Stimulated activated CD4-positive, alpha-beta T cell treated with anti-CD3 and anti-CD28 coated beads, TNF-alpha, amount 100 ng/mL, for 4 hours (primary cell): ENCODE results near the gene GYG1.

Experiments
- DNase-seq, 3 experiments: peaks; one replicate each; pipeline ENCODE4 v3.0.0-alpha.2; 2020; ENCODE audit warnings: low read depth in 3 of 3

Gene GYG1

GRCh38 chr3:148991219-148992026 lies at the start of gene GYG1:
Gene GYG1 (plus strand): TSS chr3:148991540. CDS start chr3:148991641, 101 bp downstream.
- DNase-seq: peak; percentile 61 to 68 (median 65)

DNA sequence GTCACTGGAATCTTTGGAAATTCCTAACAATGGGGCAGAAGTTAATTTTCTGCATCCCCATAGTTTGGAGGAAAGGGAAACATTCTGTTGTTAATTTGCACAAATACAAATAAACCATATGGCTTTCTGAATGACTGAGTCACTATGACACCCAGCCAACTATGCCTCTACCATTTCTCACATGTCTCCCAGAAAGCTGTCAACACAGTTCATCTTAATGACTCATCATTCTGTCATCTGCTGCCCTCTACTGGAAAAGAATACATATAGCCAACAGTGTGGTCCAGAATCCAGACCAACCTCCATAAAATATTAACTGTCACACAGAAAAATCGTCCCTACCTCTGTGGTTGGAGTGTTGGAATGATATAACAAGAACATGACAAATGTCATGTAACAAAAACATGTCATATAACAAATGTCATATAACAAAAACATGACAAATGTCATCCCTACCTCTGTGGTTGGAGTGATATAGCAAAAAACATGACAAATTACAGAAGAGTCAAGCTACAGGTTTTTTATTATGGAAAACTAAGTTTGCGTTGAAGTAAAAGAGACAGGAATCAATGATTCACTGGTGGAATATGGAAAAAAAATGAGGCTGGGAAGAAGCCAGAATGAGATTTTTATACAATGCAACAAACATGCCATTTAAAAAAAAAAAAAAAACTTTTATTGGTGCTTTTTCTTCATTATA lies 47.7 kb upstream of the GYG1 start:
- DNase-seq: no peak

DNA sequence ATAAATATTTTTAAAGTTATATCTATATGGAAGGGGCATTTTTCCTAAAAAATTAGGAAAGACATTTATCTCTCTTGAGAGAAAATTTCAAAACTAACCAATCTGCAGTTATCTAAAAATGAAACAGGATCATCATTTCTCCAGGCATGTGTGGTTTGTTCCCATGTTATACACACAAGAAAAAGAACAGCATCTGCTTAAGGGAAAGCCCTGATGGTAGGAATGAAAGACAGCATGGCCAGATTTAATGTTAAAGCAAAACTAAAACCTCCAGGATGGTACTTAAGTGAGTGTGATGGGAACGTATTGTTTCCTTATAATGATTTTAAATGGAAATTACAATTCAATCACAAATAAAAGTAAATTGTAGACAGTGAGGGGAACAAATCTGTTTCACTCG lies 46.2 kb upstream of the GYG1 start:
- no peak for DNase-seq

DNA sequence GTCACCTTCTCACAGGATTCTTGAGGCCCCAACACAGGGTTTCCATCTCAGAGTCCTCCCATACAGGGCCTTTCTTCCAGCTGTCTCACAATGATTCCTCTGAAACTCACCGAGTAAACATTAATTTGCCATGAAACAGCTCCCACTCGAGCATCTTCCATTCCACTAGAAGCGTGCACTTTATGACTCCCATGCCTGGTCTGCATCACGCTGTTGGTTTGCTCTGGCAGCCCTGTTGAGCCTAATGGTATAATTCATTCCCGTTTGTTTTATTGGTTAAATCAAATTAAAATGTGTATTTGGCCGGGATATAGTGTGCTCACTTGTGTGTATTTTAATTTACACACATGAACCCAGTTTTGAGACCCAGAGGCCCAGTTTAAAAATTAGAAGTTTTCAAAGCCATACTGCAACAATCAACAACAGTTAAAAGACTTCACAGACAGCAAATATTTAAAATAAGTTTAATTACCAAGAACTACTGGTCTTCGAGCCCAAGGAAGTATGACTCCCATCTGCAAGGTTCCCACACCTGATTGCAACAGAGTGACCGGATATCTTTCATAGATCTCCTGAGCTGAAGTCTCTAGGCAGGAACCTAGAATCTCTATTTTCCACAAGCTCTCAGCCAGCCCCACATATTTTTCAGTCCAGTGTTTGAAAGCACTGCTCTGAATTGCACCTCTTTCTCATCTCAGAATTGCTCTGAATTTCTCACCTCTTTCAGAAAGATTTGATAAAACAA lies 42.3 kb upstream of the GYG1 start:
- DNase-seq: no peak

GRCh38 chr3:148950806-148951205 lies 40.5 kb upstream of the GYG1 start:
- DNase-seq: no peak

DNA sequence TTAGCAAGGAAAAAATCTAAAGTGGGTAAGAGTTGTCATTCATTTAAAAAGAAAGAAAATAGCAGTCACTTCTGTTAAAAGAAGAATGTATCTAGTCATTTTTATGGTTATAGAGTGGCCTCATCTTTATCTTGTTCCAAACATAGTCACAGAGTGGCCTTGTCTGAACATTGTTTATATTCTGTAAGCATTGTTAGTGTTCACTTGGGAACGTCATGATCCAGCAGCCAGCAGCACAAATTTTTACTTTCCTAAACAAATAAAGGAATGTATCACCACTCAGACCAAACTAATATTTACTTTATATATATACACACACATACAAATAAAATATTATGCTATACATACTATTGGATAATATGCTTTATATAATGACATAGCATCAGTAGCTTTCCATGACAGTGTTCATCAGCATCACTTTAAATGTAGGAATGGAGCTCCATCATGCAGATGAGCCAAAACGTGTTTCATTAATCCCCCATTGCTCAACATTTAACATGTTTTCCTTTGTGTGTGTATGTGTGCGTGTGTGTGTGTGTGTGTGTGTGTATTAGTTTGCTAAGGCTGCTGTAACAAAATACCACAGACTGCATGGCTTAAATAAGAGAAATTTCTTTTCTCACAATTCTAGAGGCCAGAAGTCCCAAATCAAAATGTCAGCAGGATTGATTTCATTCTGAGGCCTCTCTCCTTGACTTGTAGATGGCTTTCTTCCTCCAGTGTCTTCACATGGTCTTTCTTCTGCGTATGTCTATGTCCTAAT lies 39.6 kb upstream of the GYG1 start:
- DNase-seq: no peak

GRCh38 chr3:148953094-148953493 lies 38.2 kb upstream of the GYG1 start:
- DNase-seq: no peak

DNA sequence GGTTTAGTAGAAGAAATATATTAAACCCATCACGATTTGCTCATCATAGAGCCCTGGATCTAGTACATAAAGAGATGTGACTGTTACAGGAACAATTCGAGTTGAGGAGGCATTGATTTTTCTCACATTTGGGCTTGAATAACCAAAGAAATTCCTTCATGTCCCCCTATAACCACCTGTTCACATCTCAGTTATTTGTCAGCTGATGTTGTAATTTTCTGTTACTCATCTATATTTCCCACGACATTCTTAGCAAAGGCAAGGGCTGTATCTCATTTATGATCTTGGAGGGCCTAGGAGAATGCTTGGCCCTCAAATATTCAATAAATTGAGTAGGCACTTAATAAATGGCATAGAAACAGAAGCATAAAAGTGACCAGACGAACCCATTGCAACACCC lies 36.4 kb upstream of the GYG1 start:
- no peak for DNase-seq

GRCh38 chr3:148955544-148956346 lies 35.6 kb upstream of the GYG1 start:
- DNase-seq: no peak

DNA sequence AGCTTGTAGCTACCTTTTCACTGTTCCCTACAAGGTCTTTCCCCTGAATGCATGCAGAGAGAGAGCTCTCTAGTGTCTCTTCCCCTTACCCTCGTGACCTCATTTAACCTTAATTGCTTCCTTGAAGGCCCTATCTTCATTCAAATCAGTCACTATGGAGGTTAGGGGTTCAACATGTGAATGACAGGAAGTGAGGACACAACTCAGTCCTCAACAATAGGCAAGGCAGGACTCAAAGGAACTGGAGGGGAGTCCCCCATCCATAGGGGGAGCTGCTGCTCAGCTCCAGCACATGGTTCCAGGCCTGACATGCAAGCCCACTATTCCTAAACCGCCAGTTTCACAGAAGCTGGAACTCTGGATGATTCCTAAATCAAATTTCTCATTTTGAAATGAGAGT lies 33.8 kb upstream of the GYG1 start:
- DNase-seq: no peak

DNA sequence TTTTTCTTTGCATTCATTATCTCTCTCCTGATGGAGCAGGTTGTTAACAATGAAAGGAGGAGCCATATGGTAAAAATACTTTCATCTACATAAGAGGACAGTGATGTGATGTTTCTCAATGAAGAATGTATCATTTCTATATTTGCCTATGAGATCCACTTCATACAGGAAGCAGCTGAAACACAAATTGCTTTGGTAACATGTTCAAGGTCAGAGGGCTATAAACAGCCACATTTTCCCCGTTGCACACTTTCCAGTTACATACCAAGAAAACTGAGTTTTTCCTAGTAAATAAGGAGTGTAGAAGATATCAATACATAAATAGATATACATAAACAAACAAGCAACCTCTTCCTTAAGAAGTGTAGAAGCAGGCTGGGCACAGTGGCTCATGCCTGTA lies 32.6 kb upstream of the GYG1 start:
- no peak for DNase-seq

GRCh38 chr3:148962513-148962912 lies 28.8 kb upstream of the GYG1 start:
- DNase-seq: no peak

DNA sequence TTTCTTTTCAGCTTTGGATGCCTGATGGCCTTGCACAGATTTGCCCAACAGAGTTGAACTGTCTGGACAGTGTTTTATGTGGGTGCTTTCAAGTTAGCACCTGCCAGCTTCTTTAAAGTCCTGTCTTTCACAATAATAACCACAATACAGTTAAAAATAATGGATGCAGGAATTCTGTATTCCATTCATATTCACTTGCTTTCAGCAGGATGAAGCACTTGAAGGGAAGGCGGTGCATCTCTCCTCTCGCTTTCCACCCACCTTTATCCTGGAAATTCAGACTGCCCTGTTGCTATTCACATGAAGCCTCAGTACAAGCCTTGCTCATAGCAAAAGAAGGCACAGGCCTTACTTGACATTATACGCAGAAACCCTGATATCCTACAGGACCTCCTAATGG lies 26.5 kb upstream of the GYG1 start:
- no peak for DNase-seq

DNA sequence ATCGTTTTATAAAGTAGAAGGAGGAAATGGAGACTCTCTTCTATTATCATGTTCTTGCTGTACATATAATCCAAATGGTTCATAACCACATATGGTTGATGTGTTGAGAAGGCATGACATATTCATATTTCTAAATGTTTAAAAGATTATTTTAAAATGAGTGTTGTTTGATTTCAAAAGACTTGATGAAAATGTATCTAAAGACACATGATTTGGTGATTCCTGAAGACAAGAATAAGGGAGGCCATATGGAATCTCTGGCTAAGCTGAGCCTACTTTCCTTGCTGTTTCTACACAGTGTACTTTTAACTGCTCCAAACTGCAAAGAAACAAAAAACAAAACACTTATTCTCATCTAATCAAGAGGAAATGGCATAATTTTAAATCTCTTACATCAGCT lies 23.0 kb upstream of the GYG1 start:
- no peak for DNase-seq

DNA sequence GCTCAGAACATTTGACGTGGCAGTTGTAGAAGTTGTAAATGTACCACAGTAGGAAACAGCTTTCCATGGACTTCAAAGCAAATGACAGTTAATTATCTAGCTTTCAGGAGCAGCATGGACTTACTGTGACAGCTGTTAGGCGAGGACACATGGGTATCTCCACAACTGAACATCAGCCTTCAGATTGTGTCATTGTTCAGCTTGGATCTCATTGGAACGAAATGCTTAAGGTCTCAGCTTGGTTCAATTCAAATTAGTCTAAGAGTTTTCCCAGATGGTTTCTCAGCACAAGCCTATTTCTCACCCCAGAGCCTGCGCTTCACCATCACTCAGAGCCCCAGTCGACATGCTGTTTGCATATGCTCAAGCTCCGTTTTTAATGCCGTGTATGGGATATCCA lies 21.1 kb upstream of the GYG1 start:
- DNase-seq: no peak

DNA sequence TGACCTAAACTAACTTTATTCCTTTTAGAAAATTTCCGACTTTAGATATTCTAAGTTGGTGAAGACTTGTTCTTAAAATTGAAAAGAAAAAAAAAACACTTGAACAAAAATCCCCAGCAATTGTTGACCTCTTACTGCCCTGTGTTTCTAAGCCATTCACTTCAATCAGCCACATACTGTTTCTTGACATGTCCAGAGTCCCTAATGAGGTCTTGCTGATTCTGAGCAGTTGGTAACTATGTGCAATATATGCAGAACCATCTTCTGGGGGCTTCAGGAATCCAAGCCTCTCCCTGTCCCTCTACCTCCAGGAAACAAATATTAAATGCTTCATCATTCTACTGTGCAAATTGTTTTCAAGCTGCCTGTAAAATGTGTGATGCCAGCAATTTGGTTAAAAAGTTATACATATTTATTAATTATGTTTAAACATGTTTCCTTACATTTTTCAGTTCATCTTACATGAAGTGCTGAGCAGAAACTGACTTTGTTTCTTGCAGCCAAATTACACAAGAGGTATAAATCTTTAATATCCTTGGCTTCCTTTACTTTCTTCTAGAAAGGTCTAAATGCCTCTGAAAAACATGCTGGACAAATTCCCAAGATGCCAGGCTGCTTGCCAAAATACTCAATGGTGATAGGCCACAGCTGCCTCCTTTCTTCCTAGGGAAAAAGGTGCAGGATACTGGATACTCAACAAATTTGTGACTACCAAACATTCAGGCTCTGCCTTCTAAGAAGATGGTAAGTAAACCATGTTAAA lies 19.8 kb upstream of the GYG1 start:
- no peak for DNase-seq

- DNase-seq: no peak
These were observed 16.6 kb upstream of the GYG1 start for GRCh38 chr3:148974726-148975125.

GRCh38 chr3:148975248-148975647 lies 16.1 kb upstream of the GYG1 start:
- no peak for DNase-seq

GRCh38 chr3:148975696-148976095 lies 15.6 kb upstream of the GYG1 start:
- DNase-seq: no peak

DNA sequence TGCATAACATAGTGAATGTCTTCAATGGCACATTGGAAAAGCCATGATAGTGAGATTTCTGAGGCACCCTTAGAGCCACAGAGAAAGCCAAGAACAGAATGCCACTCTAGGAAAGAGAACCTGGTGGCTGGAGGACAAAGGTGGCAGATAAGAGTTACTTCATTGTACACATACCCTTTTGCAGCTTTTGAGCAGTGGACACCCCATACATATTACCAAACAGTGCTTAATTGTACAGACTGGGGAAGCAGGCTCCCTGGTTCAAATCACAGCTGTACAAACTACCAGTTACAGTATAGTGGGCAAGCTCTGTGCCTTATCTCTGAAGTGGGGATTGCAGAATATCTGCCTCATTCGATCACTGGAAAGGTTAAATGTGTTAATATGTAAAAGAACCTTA lies 10.1 kb upstream of the GYG1 start:
- no peak for DNase-seq
